H1 (cell line): ENCODE results near the gene KDSR. TPM values are rescaled to one million over a fixed set of nuclear protein-coding genes. Genes with fewer than 3 reads are reported as not detected.

Experiments
- SAP30 ChIP-seq: fragments of 300-600 bp; sonication (generic); IDR thresholded peaks from 2 replicates; pipeline ENCODE4 v1.7.1; 2012; ENCODE audit warnings: low read length, moderate library complexity, mild to moderate bottlenecking, inconsistent platforms; ENCODE audit not compliant: insufficient read depth, insufficient replicate concordance
- SUZ12 ChIP-seq: fragments of 200-600 bp; sonication (generic); IDR thresholded peaks from 2 replicates; pipeline ENCODE4 v1.6.1; 2012; ENCODE audit warnings: mild to moderate bottlenecking, inconsistent platforms, low read length, moderate library complexity, mixed read lengths
- polyA plus RNA-seq, 7 experiments: library from polyadenylated mRNA; depleted of rRNA in 3 of 7; stranded (reverse) in 5 of 7; unstranded in 2 of 7; fragments of >200 nt in 5 of 7; fragments of 200-250 nt in 2 of 7; gene quantifications; 1 replicate in 5 of 7; 2 replicates in 1 of 7; 4 replicates in 1 of 7; pipeline versions ENCODE4 v1.2.1 to v1.2.3, GENCODE V29; 2011 to 2013; ENCODE audit warnings: missing spikeins in 2 of 7, mixed read lengths in 2 of 7
- total RNA-seq: library from RNA; stranded (reverse); fragmentation: NEBNext Ultra II Directional; extraction: Animal tissue kit (Norgen Biotek cat#: 25700); gene quantifications from 2 replicates; pipeline ENCODE4 v1.2.1, GENCODE V29; 2021

Gene KDSR
- total and polyA plus RNA-seq, 2 of the 8 experiments (the other 6 are each of a cell fraction or from before 2014, with no cell fraction given) = 12.4 to 50.5 TPM

DNA sequence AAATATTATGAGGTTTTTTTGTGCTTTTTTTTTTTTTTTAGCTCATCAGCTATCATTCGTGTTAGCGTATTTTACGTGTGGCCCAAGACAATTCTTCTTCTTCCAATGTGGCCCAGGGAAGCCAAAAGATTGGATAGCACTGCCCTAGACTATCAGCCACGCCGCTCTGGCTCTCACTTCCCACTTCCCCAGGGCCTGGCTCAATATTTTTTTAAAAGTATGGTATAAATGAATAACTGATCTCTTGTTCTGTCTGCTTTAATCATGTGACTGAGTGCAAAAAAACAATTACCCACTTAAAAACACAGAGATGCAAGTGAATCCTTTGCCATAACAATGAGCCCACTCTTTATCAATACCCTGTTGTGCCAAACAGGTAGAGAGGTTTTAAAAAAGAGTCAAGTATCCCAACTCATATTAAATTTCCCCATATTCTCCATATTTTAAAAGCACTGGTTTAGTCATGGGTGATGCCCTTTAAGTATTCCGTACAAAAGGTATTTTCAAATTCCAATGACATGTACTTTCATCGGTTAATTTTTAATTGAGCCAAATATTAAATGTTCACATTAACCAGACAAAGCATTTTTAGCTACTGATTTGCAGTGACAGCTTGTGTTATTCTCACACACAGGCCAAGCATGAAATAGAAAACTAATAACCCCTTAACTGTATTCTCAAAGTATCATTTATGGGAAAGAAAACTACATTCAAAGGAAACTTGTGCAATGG, 60.0 kb downstream of the KDSR start (continued):
- TF ChIP-seq SUZ12 = no peak
- no peak for TF ChIP-seq SAP30
